B cell (primary cell): ENCODE data around the gene ZNF33B. TPM values are rescaled to one million over a fixed set of nuclear protein-coding genes. Genes with fewer than 3 reads are reported as not detected.

Experiments
- ATAC-seq: fragments of 200-7000 bp; cut with Tn5 transposase; one replicate; pipeline ENCODE4 v1.10.0; 2021; ENCODE audit warnings: low read depth, mild to moderate bottlenecking, moderate number of reproducible peaks, moderate library complexity
- CTCF ChIA-PET: fragments of 350-600 bp; sonication (Branson Sonifier 250); formaldehyde crosslinking; loops from one replicate; lab custom pipeline; 2021; ENCODE audit warnings: antibody characterized with exemption, inconsistent platforms; lab: Charles Lee
- POLR2A ChIA-PET: fragments of 350-600 bp; sonication (Branson Sonifier 250); formaldehyde crosslinking; loops from one replicate; lab custom pipeline; 2021; ENCODE audit warnings: antibody characterized with exemption; lab: Charles Lee
- DNase-seq: peaks from one replicate; pipeline ENCODE4 v3.0.0; 2013
- H2AFZ ChIP-seq: 2 replicates; pipeline ENCODE4 v1.6.1; 2012; ENCODE audit warnings: mild to moderate bottlenecking, low read depth, low read length; ENCODE audit not compliant: insufficient read depth, poor library complexity, severe bottlenecking
- H3K27ac ChIP-seq, 2 donors: 1 replicate in 1 of 2; 2 replicates in 1 of 2; pipeline ENCODE4 v1.5.1; 2012 to 2013; ENCODE audit warnings: low read length in 2 of 2, mild to moderate bottlenecking in 2 of 2, moderate library complexity in 1 of 2
- H3K27me3 ChIP-seq, 4 experiments: fragments of 200-600 bp in 1 of 4; sonication (generic) in 1 of 4; replicated peaks in 1 of 4; 1 replicate in 2 of 4; 2 replicates in 2 of 4; pipeline versions ENCODE4 v1.6.1 to v1.7.0; 2013 to 2016; ENCODE audit warnings: low read length in 3 of 4, mild to moderate bottlenecking in 2 of 4, mixed read lengths in 1 of 4, moderate library complexity in 1 of 4; ENCODE audit not compliant: insufficient read depth in 4 of 4, control insufficient read depth in 3 of 4; ENCODE audit errors: control extremely low read depth in 1 of 4
- H3K36me3 ChIP-seq, 2 experiments: replicated peaks in 1 of 2; 1 replicate in 1 of 2; 2 replicates in 1 of 2; pipeline versions ENCODE4 v1.6.1 to v1.7.1; 2013; ENCODE audit warnings: low read length in 1 of 2; ENCODE audit not compliant: insufficient read depth in 2 of 2, control insufficient read depth in 1 of 2; ENCODE audit errors: control extremely low read depth in 1 of 2, extremely low read depth in 1 of 2
- H3K4me1 ChIP-seq, 2 donors: fragments of 200-600 bp in 1 of 2; sonication (generic) in 1 of 2; 1 replicate in 1 of 2; 2 replicates in 1 of 2; pipeline versions ENCODE4 v1.5.1 to v1.6.1; 2013 to 2017; ENCODE audit warnings: low read length in 2 of 2; ENCODE audit not compliant: control insufficient read depth in 2 of 2, insufficient read depth in 2 of 2
- H3K4me2 ChIP-seq: replicated peaks from 2 replicates; pipeline ENCODE3; 2012; ENCODE audit warnings: mild to moderate bottlenecking, low read depth, low read length; ENCODE audit not compliant: poor library complexity, severe bottlenecking
- H3K4me3 ChIP-seq, 5 experiments: fragments of 200-600 bp in 1 of 5; sonication (generic) in 1 of 5; 1 replicate in 3 of 5; 2 replicates in 2 of 5; pipeline versions ENCODE4 v1.5.1 to v1.7.0; 2011 to 2016; ENCODE audit warnings: low read length in 4 of 5, mild to moderate bottlenecking in 4 of 5, low read depth in 2 of 5, control low read depth in 1 of 5, moderate library complexity in 1 of 5; ENCODE audit not compliant: insufficient read depth in 1 of 5; ENCODE audit errors: control extremely low read depth in 1 of 5, extremely low read depth in 1 of 5
- H3K79me2 ChIP-seq: fragments of 200-600 bp; sonication (generic); one replicate; pipeline ENCODE4 v1.6.0; 2016; ENCODE audit warnings: low read length; ENCODE audit not compliant: control insufficient read depth, insufficient read depth
- H3K9ac ChIP-seq: fragments of 200-600 bp; sonication (generic); 2 replicates; pipeline ENCODE4 v1.6.1; 2017; ENCODE audit warnings: mild to moderate bottlenecking, low read length, moderate library complexity
- H3K9me3 ChIP-seq, 3 donors: one replicate each; pipeline versions ENCODE4 v1.6.1 to v1.7.1; 2013; ENCODE audit warnings: low read length in 2 of 3; ENCODE audit not compliant: control insufficient read depth in 2 of 3, insufficient read depth in 1 of 3; ENCODE audit errors: control extremely low read depth in 1 of 3
- H4K20me1 ChIP-seq: 2 replicates; pipeline ENCODE4 v1.6.0; 2012; ENCODE audit warnings: mild to moderate bottlenecking, low read length; ENCODE audit not compliant: insufficient read depth, control insufficient read depth, poor library complexity, severe bottlenecking
- H3K27ac Mint-ChIP-seq: one replicate; pipeline ENCODE4 v1.8.0; 2021; ENCODE audit warnings: mixed read lengths
- H3K27me3 Mint-ChIP-seq: one replicate; pipeline ENCODE4 v1.8.0; 2021; ENCODE audit warnings: mixed read lengths
- H3K4me1 Mint-ChIP-seq: one replicate; pipeline ENCODE4 v1.8.0; 2021; ENCODE audit warnings: mixed read lengths
- H3K4me3 Mint-ChIP-seq: one replicate; pipeline ENCODE4 v1.8.0; 2021; ENCODE audit warnings: mixed read lengths
- H3K9me3 Mint-ChIP-seq: one replicate; pipeline ENCODE4 v1.8.0; 2022; ENCODE audit warnings: mixed read lengths; ENCODE audit not compliant: insufficient read depth
- CTCF ChIP-seq: fragments of 200-600 bp; IDR thresholded peaks from one replicate; pipeline ENCODE4 v1.8.0; 2022; ENCODE audit warnings: antibody characterized with exemption, mild to moderate bottlenecking
- EZH2 ChIP-seq: IDR thresholded peaks from 2 replicates; pipeline ENCODE4 v1.6.1; 2012; ENCODE audit warnings: borderline replicate concordance, low read depth, mild to moderate bottlenecking, moderate library complexity, low read length; ENCODE audit not compliant: insufficient read depth, poor library complexity, severe bottlenecking
- WGBS: methylation state at CpG from one replicate; pipeline ENCODE4 v1.1.5; 2013; ENCODE audit warnings: missing lambda C conversion rate; ENCODE audit not compliant: insufficient coverage; 5-methylcytosine and 5-hydroxymethylcytosine counted together
- intact Hi-C: fragments of 100-400 bp; cut with micrococcal nuclease; formaldehyde crosslinking; loops from one replicate; pipeline ENCODE4 v1.10.0; 2022
- polyA minus RNA-seq: library from RNA; depleted of rRNA, polyadenylated mRNA; stranded (reverse); fragments of >200 nt; gene quantifications from 2 replicates; pipeline ENCODE4 v1.2.3, GENCODE V29; 2012
- polyA plus RNA-seq: library from polyadenylated mRNA; depleted of rRNA; stranded (reverse); fragments of >200 nt; gene quantifications from 2 replicates; pipeline ENCODE4 v1.2.3, GENCODE V29; 2012
- total RNA-seq, 2 donors: library from RNA; stranded (reverse); fragments of 120-200 nt in 1 of 2; gene quantifications; 1 replicate in 1 of 2; 2 replicates in 1 of 2; pipeline versions ENCODE4 v1.2.3 to v1.2.4, GENCODE V29; 2013 to 2022

The ZNF33B gene
- total RNA-seq (66.6 and 66.9 TPM in 2 replicates), polyA plus RNA-seq (12.6 and 15.5 TPM in 2 replicates), polyA minus RNA-seq (12.8 and 14.0 TPM in 2 replicates)
- total RNA-seq (2013): 43.8 TPM

GRCh38 chr10:42638055-42638820 lies at the start of gene ZNF33B:
TSS of gene ZNF33B (minus strand) at chr10:42638570. CDS start at chr10:42636928, 1,642 bp downstream.
- DNase-seq (peak; percentile 95), ATAC-seq (peak; percentile 94)
- Histone ChIP-seq H3K4me1 (peaks cover 14 to 15% of the 10 kb centered on the region in 2 donors), H4K20me1 (no peaks in the 10 kb centered on the region), H3K9me3 (no peaks in the 10 kb centered on the region), H3K4me2 (peak within 1 kb of the TSS; percentile 76), H3K4me3 (peak within 1 kb of the TSS; percentile 86 to 97 (median 90)), H3K9ac (peak within 1 kb of the TSS; percentile 85), H3K79me2 (peaks cover 18% of the 10 kb centered on the region), H3K36me3 (no peaks in the 10 kb centered on the region), H2AFZ (peak within 1 kb of the TSS; percentile 95), H3K27ac (peak within 1 kb of the TSS; percentile 87 to 92), H3K27me3 (no peaks in the 10 kb centered on the region)
- no peaks in the 10 kb centered on the region for H3K27me3 Mint-ChIP-seq
- intact Hi-C loops: loop anchor here (1.0 to 5.0 kb wide), 5 partner anchors 86 to 1010 kb away; partner anchors contain the start of genes BMS1, CSGALNACT2, HNRNPF and ZNF32
- under 1% methylated on average over 61 of the region's 62 CpGs for WGBS
- H3K27ac Mint-ChIP-seq: peak within 1 kb of the TSS; percentile 99
- no peaks in the 10 kb centered on the region for H3K9me3 Mint-ChIP-seq
- peak within 1 kb of the TSS; percentile 99 for H3K4me3 Mint-ChIP-seq
- ChIA-PET POLR2A (no interaction called here), CTCF (no interaction called here)
- TF ChIP-seq EZH2: no peak
- TF ChIP-seq CTCF: no peak
- peaks cover 40% of the 10 kb centered on the region for H3K4me1 Mint-ChIP-seq

GRCh38 chr10:42684517-42684916 lies 46.1 kb upstream of the ZNF33B start:
- no peak for TF ChIP-seq EZH2
- no peak for TF ChIP-seq CTCF
- H3K27ac Mint-ChIP-seq: no peak overlapping the region
- WGBS: 86% methylated on average over 1 of the region's 2 CpGs
- peaks cover 5% of the 10 kb centered on the region for H3K27me3 Mint-ChIP-seq
- H3K4me1 Mint-ChIP-seq: no peaks in the 10 kb centered on the region
- H3K4me2 ChIP-seq: no peak overlapping the region
- POLR2A ChIA-PET: no interaction called here
- H3K9me3 Mint-ChIP-seq: no peaks in the 10 kb centered on the region
- H4K20me1 ChIP-seq: no peaks in the 10 kb centered on the region
- H3K9ac ChIP-seq: no peak overlapping the region
- no peak overlapping the region for H3K4me3 ChIP-seq
- no peak for ATAC-seq
- no peaks in the 10 kb centered on the region for H3K79me2 ChIP-seq
- DNase-seq: no peak
- H3K9me3 ChIP-seq: no peaks in the 10 kb centered on the region
- no peak overlapping the region for H3K4me3 Mint-ChIP-seq
- H3K27ac ChIP-seq: no peak overlapping the region
- intact Hi-C loops: no loop called here
- H3K27me3 ChIP-seq: no peaks in the 10 kb centered on the region
- H3K4me1 ChIP-seq: no peaks in the 10 kb centered on the region
- H2AFZ ChIP-seq: no peak overlapping the region
- H3K36me3 ChIP-seq: no peaks in the 10 kb centered on the region
- CTCF ChIA-PET: no interaction called here
